Transverse colon (tissue), 3 donors: ENCODE results near the gene GRIK4.

Experiments used
- CTCF ChIP-seq, 5 experiments: fragments of 200-600 bp in 3 of 5; fragments of 450-650 bp in 2 of 5; sonication (generic) in 3 of 5; IDR thresholded peaks; 1 replicate in 2 of 5; 2 replicates in 3 of 5; pipeline ENCODE4 v1.5.1; 2016 to 2017; ENCODE audit warnings: antibody characterized with exemption in 5 of 5, inconsistent platforms in 3 of 5, mild to moderate bottlenecking in 2 of 5, moderate library complexity in 1 of 5
- POLR2A ChIP-seq: fragments of 450-650 bp; IDR thresholded peaks from one replicate; pipeline ENCODE4 v1.6.1; 2016; ENCODE audit warnings: antibody characterized with exemption, mild to moderate bottlenecking, moderate library complexity

GRCh38 chr11:120526241-120526640, 14.7 kb downstream of the GRIK4 start:
- no peak for TF ChIP-seq CTCF (IDR thresholded peaks at IDR 0.05)
- TF ChIP-seq POLR2A = no peak
